Trophoblast cell (in vitro differentiated cells and primary cell): Measurements from ENCODE around the gene KIF20B.

Experiments used
- DNase-seq, 2 donors: peaks; one replicate each; pipeline ENCODE4 v3.0.0-alpha.2; 2016
- H2AFZ ChIP-seq: 2 replicates; pipeline ENCODE4 v1.6.1; 2013; ENCODE audit warnings: low read length, moderate library complexity, mild to moderate bottlenecking; ENCODE audit not compliant: insufficient read depth, poor library complexity
- H2AK5ac ChIP-seq: 2 replicates; pipeline ENCODE4 v1.6.1; 2013; ENCODE audit warnings: mild to moderate bottlenecking, low read length
- H2BK120ac ChIP-seq: 2 replicates; pipeline ENCODE4 v1.6.1; 2013; ENCODE audit warnings: low read length, mild to moderate bottlenecking, moderate library complexity; ENCODE audit not compliant: insufficient read depth, poor library complexity
- H2BK12ac ChIP-seq: 2 replicates; pipeline ENCODE4 v1.6.1; 2013; ENCODE audit warnings: mild to moderate bottlenecking, low read length, moderate library complexity
- H2BK5ac ChIP-seq: 2 replicates; pipeline ENCODE4 v1.6.1; 2013; ENCODE audit warnings: low read length, low read depth, moderate library complexity, mild to moderate bottlenecking; ENCODE audit not compliant: poor library complexity
- H3K14ac ChIP-seq: 2 replicates; pipeline ENCODE4 v1.6.1; 2013; ENCODE audit warnings: mild to moderate bottlenecking, low read length
- H3K18ac ChIP-seq: 2 replicates; pipeline ENCODE4 v1.6.1; 2013; ENCODE audit warnings: mild to moderate bottlenecking, low read length
- H3K23ac ChIP-seq: 2 replicates; pipeline ENCODE4 v1.6.1; 2013; ENCODE audit warnings: low read length
- H3K27ac ChIP-seq: 2 replicates; pipeline ENCODE4 v1.5.1; 2013; ENCODE audit warnings: low read depth, mild to moderate bottlenecking, inconsistent platforms, low read length, moderate library complexity
- H3K27me3 ChIP-seq: 2 replicates; pipeline ENCODE4 v1.6.1; 2013; ENCODE audit warnings: inconsistent platforms, mild to moderate bottlenecking, low read length, moderate library complexity; ENCODE audit not compliant: insufficient read depth
- H3K36me3 ChIP-seq, 2 experiments: 1 replicate in 1 of 2; 2 replicates in 1 of 2; pipeline ENCODE4 v1.6.1; 2013; ENCODE audit warnings: low read length in 2 of 2, mild to moderate bottlenecking in 2 of 2, moderate library complexity in 1 of 2; ENCODE audit not compliant: insufficient read depth in 2 of 2, control insufficient read depth in 1 of 2
- H3K4ac ChIP-seq: 2 replicates; pipeline ENCODE4 v1.6.1; 2013; ENCODE audit warnings: low read depth, mild to moderate bottlenecking, low read length, moderate library complexity
- H3K4me1 ChIP-seq, 2 experiments: 1 replicate in 1 of 2; 2 replicates in 1 of 2; pipeline ENCODE4 v1.6.1; 2013; ENCODE audit warnings: low read length in 2 of 2, mild to moderate bottlenecking in 2 of 2, moderate library complexity in 1 of 2; ENCODE audit not compliant: insufficient read depth in 2 of 2, control insufficient read depth in 1 of 2
- H3K4me2 ChIP-seq: 2 replicates; pipeline ENCODE4 v1.6.1; 2013; ENCODE audit warnings: inconsistent platforms, mild to moderate bottlenecking, low read length, moderate library complexity
- H3K4me3 ChIP-seq: 2 replicates; pipeline ENCODE4 v1.5.1; 2013; ENCODE audit warnings: mild to moderate bottlenecking, low read depth, low read length, inconsistent platforms
- H3K79me1 ChIP-seq: one replicate; pipeline ENCODE4 v1.6.1; 2013; ENCODE audit warnings: low read length
- H3K79me2 ChIP-seq: 2 replicates; pipeline ENCODE4 v1.6.1; 2013; ENCODE audit warnings: low read length, mild to moderate bottlenecking; ENCODE audit not compliant: control insufficient read depth, insufficient read depth, poor library complexity
- H3K9ac ChIP-seq: 2 replicates; pipeline ENCODE4 v1.6.1; 2013; ENCODE audit warnings: mild to moderate bottlenecking, low read length
- H3K9me3 ChIP-seq: 2 replicates; pipeline ENCODE4 v1.6.1; 2013; ENCODE audit warnings: low read depth, mild to moderate bottlenecking, control low read depth, inconsistent platforms, low read length; ENCODE audit not compliant: insufficient read depth
- H4K12ac ChIP-seq: 2 replicates; pipeline ENCODE4 v1.6.1; 2013; ENCODE audit warnings: low read depth, mild to moderate bottlenecking, low read length, moderate library complexity
- H4K8ac ChIP-seq: 2 replicates; pipeline ENCODE4 v1.6.1; 2013; ENCODE audit warnings: low read depth, mild to moderate bottlenecking, low read length, moderate library complexity
- H4K91ac ChIP-seq: one replicate; pipeline ENCODE4 v1.6.1; 2013; ENCODE audit warnings: low read depth, mild to moderate bottlenecking, low read length, moderate library complexity
- WGBS: extraction: QIAGEN DNeasy Blood & Tissue Kit; methylation state at CpG from one replicate; pipeline ENCODE4 v1.1.7; 2013; ENCODE audit warnings: missing lambda C conversion rate; ENCODE audit not compliant: insufficient read length, insufficient coverage; ENCODE audit errors: extremely low coverage; 5-methylcytosine and 5-hydroxymethylcytosine counted together

Gene KIF20B

GRCh38 chr10:89809766-89810165, 108.4 kb downstream of the KIF20B start:
- Histone ChIP-seq H2AFZ (no peak overlapping the region), H3K79me1 (no peaks in the 10 kb centered on the region), H3K4ac (no peak overlapping the region), H3K23ac (no peak overlapping the region), H2AK5ac (no peak overlapping the region), H3K4me3 (no peak overlapping the region), H3K4me2 (no peak overlapping the region), H3K9me3 (no peaks in the 10 kb centered on the region), H2BK12ac (no peak overlapping the region), H4K91ac (no peak overlapping the region), H3K27me3 (no peaks in the 10 kb centered on the region), H3K79me2 (no peaks in the 10 kb centered on the region), H3K4me1 (peaks cover 2 to 4% of the 10 kb centered on the region in 2 experiments), H3K36me3 (no peaks in the 10 kb centered on the region), H4K8ac (no peak overlapping the region), H2BK120ac (no peak overlapping the region), H3K9ac (no peak overlapping the region), H4K12ac (no peak overlapping the region), H2BK5ac (no peak overlapping the region), H3K14ac (no peak overlapping the region), H3K18ac (no peak overlapping the region), H3K27ac (no peak overlapping the region)
- no peak for DNase-seq
- no CpG with 5 or more reads among the region's 4 CpGs for WGBS

GRCh38 chr10:89810908-89811525, 109.6 kb downstream of the KIF20B start:
- Histone ChIP-seq H2AK5ac (no peak overlapping the region), H3K27ac (no peak overlapping the region), H4K8ac (no peak overlapping the region), H2AFZ (no peak overlapping the region), H4K91ac (no peak overlapping the region), H3K23ac (no peak overlapping the region), H2BK5ac (no peak overlapping the region), H3K18ac (no peak overlapping the region), H4K12ac (no peak overlapping the region), H3K36me3 (no peaks in the 10 kb centered on the region), H3K79me1 (no peaks in the 10 kb centered on the region), H3K79me2 (no peaks in the 10 kb centered on the region), H3K4ac (no peak overlapping the region), H3K4me2 (no peak overlapping the region), H3K9me3 (no peaks in the 10 kb centered on the region), H3K14ac (no peak overlapping the region), H2BK120ac (no peak overlapping the region), H2BK12ac (no peak overlapping the region), H3K4me1 (peaks cover 2 to 7% of the 10 kb centered on the region in 2 experiments), H3K27me3 (no peaks in the 10 kb centered on the region), H3K4me3 (no peak overlapping the region), H3K9ac (no peak overlapping the region)
- WGBS, result no CpG with 5 or more reads among the region's 4 CpGs
- DNase-seq, result peak; percentile 1 to 9

- Histone ChIP-seq H3K9ac (no peak overlapping the region), H2BK120ac (no peak overlapping the region), H2BK12ac (no peak overlapping the region), H3K79me2 (no peaks in the 10 kb centered on the region), H2AK5ac (no peak overlapping the region), H3K27ac (peak overlapping the region; percentile 17), H3K4me2 (no peak overlapping the region), H3K4ac (no peak overlapping the region), H3K79me1 (no peaks in the 10 kb centered on the region), H3K4me3 (no peak overlapping the region), H3K4me1 (peaks cover 2 to 7% of the 10 kb centered on the region in 2 experiments), H3K14ac (no peak overlapping the region), H4K91ac (no peak overlapping the region), H3K9me3 (peaks cover 3% of the 10 kb centered on the region), H2AFZ (no peak overlapping the region), H4K12ac (no peak overlapping the region), H3K36me3 (no peaks in the 10 kb centered on the region), H3K18ac (no peak overlapping the region), H3K23ac (no peak overlapping the region), H4K8ac (no peak overlapping the region), H2BK5ac (no peak overlapping the region), H3K27me3 (no peaks in the 10 kb centered on the region)
- no CpG with 5 or more reads among the region's 3 CpGs for WGBS
- no peak for DNase-seq
These were observed 112.2 kb downstream of the KIF20B start for GRCh38 chr10:89813546-89813945.

- Histone ChIP-seq H3K4me1 (peaks cover 2 to 7% of the 10 kb centered on the region in 2 experiments), H3K79me1 (no peaks in the 10 kb centered on the region), H2BK120ac (no peak overlapping the region), H4K12ac (no peak overlapping the region), H3K4ac (no peak overlapping the region), H3K36me3 (no peaks in the 10 kb centered on the region), H3K4me3 (no peak overlapping the region), H2AK5ac (no peak overlapping the region), H3K27ac (peak overlapping the region; percentile 56), H3K79me2 (no peaks in the 10 kb centered on the region), H3K4me2 (no peak overlapping the region), H4K91ac (no peak overlapping the region), H4K8ac (no peak overlapping the region), H3K14ac (no peak overlapping the region), H3K27me3 (no peaks in the 10 kb centered on the region), H3K9me3 (peaks cover 7% of the 10 kb centered on the region), H2BK5ac (no peak overlapping the region), H3K9ac (no peak overlapping the region), H3K18ac (no peak overlapping the region), H2BK12ac (no peak overlapping the region), H2AFZ (no peak overlapping the region), H3K23ac (no peak overlapping the region)
- DNase-seq, result peak in 1 of 2 donors; percentile 15
- WGBS, result no CpG with 5 or more reads among the region's 1 CpG
These were observed 112.9 kb downstream of the KIF20B start for GRCh38 chr10:89814278-89814677.
